HCT116 (cell line): Measurements from ENCODE around the gene ACP7. TPM values are rescaled to one million over a fixed set of nuclear protein-coding genes. Genes with fewer than 3 reads are reported as not detected.
"Not testable (repeated sequence)": the region's sequence is repeated elsewhere in the genome, so short reads cannot be mapped to it uniquely, and the experiment has no call there.

Experiments used
- ATAC-seq: fragments of 200-7000 bp; cut with Tn5 transposase; 2 replicates; pipeline ENCODE4 v1.9.1; 2020; ENCODE audit warnings: mild to moderate bottlenecking, moderate library complexity
- BruUV-seq: library from RNA; stranded (reverse); fragments of 400-500 nt; replicated peaks from 2 replicates; lab custom pipeline; 2021; lab: Mats Ljungman, UMichigan
- CTCF ChIA-PET: fragments of 300-600 bp; sonication (Branson Sonifier 250); formaldehyde crosslinking; loops from one replicate; lab custom pipeline; 2021; ENCODE audit warnings: antibody characterized with exemption; lab: Charles Lee
- POLR2A ChIA-PET: fragments of 300-600, 350-600 bp; sonication (Branson Sonifier 250); formaldehyde crosslinking; loops from one replicate; lab custom pipeline; 2021; ENCODE audit warnings: antibody characterized with exemption; lab: Charles Lee
- RAD21 ChIA-PET, 2 experiments: fragments of 300-600 bp; sonication (Branson Sonifier 250); formaldehyde crosslinking; loops; one replicate each; lab custom pipeline; 2023; ENCODE audit warnings: low total read pairs in 2 of 2; ENCODE audit not compliant: uncharacterized antibody in 2 of 2, unreplicated experiment in 2 of 2, low non-redundant PET in 1 of 2; lab: Charles Lee
- DNase-seq: peaks from one replicate; pipeline ENCODE4 v3.0.0-alpha.2; 2010; ENCODE audit warnings: low read depth, low spot score
- H2AFZ ChIP-seq: fragments of 200-600 bp; shearing (Covaris generic), sonication (generic); 2 replicates; pipeline ENCODE4 v1.6.1; 2017; ENCODE audit warnings: low read depth, mixed run types, mixed read lengths, antibody characterized with exemption, low read length; ENCODE audit not compliant: poor library complexity, severe bottlenecking
- H3K27ac ChIP-seq: 2 replicates; pipeline ENCODE4 v1.5.1; 2012; ENCODE audit warnings: low read depth, low read length
- H3K27me3 ChIP-seq: fragments of 200-600 bp; sonication (generic); 2 replicates; pipeline ENCODE4 v1.6.1; 2016; ENCODE audit warnings: mixed run types, low read length, mixed read lengths; ENCODE audit not compliant: insufficient read depth
- H3K36me3 ChIP-seq, 2 experiments: fragments of 200-500 bp in 1 of 2; fragments of 200-600 bp in 1 of 2; sonication (Bioruptor generic) in 1 of 2; sonication (generic) in 1 of 2; 2 replicates each; pipeline versions ENCODE4 v1.5.1 to v1.6.1; 2014 to 2016; ENCODE audit warnings: low read length in 2 of 2, inconsistent platforms in 1 of 2, mixed read lengths in 1 of 2, mixed run types in 1 of 2; ENCODE audit not compliant: insufficient read depth in 2 of 2, control insufficient read depth in 1 of 2
- H3K4me1 ChIP-seq, 2 experiments: fragments of 200-600 bp in 1 of 2; sonication (generic) in 1 of 2; 2 replicates each; pipeline versions ENCODE4 v1.5.1 to v1.6.1; 2012 to 2017; ENCODE audit warnings: low read length in 2 of 2, inconsistent platforms in 1 of 2, mild to moderate bottlenecking in 1 of 2, mixed read lengths in 1 of 2, mixed run types in 1 of 2, moderate library complexity in 1 of 2; ENCODE audit not compliant: insufficient read depth in 2 of 2, control insufficient read depth in 1 of 2
- H3K4me2 ChIP-seq: fragments of 200-600 bp; sonication (generic); 2 replicates; pipeline ENCODE4 v1.6.1; 2017; ENCODE audit warnings: mixed run types, low read length, mixed read lengths
- H3K4me3 ChIP-seq, 2 experiments: fragments of 200-600 bp in 1 of 2; sonication (generic) in 1 of 2; replicated peaks in 1 of 2; 2 replicates each; pipeline ENCODE4 v1.5.1; 2011 to 2016; ENCODE audit warnings: low read length in 2 of 2, control low read depth in 1 of 2, low read depth in 1 of 2, mild to moderate bottlenecking in 1 of 2, mixed read lengths in 1 of 2, mixed run types in 1 of 2
- H3K79me2 ChIP-seq: fragments of 200-600 bp; sonication (generic); 2 replicates; pipeline ENCODE4 v1.6.1; 2017; ENCODE audit warnings: mild to moderate bottlenecking, mixed run types, low read length, moderate library complexity, mixed read lengths; ENCODE audit not compliant: insufficient read depth
- H3K9ac ChIP-seq: fragments of 200-600 bp; sonication (generic); 2 replicates; pipeline ENCODE4 v1.6.1; 2016; ENCODE audit warnings: low read length, mixed read lengths
- H3K9me2 ChIP-seq: fragments of 200-600 bp; sonication (generic), shearing (Covaris generic); 2 replicates; pipeline ENCODE4 v1.6.1; 2017; ENCODE audit warnings: mixed run types, mild to moderate bottlenecking, moderate library complexity; ENCODE audit not compliant: insufficient read depth
- H3K9me3 ChIP-seq, 2 experiments: fragments of 200-500 bp in 1 of 2; fragments of 200-600 bp in 1 of 2; sonication (Bioruptor generic) in 1 of 2; sonication (generic) in 1 of 2; 2 replicates each; pipeline ENCODE4 v1.6.1; 2014 to 2017; ENCODE audit warnings: low read length in 2 of 2, mixed read lengths in 2 of 2, inconsistent platforms in 1 of 2, low read depth in 1 of 2, mild to moderate bottlenecking in 1 of 2, mixed run types in 1 of 2, moderate library complexity in 1 of 2; ENCODE audit not compliant: control insufficient read depth in 1 of 2, insufficient read depth in 1 of 2
- H4K20me1 ChIP-seq: fragments of 200-600 bp; sonication (generic), shearing (Covaris generic); 2 replicates; pipeline ENCODE4 v1.6.1; 2017; ENCODE audit warnings: mixed run types, mild to moderate bottlenecking, moderate library complexity; ENCODE audit not compliant: insufficient read depth
- ATF3 ChIP-seq: IDR thresholded peaks from 2 replicates; pipeline ENCODE4 v1.6.1; 2012
- EGR1 ChIP-seq: IDR thresholded peaks from 2 replicates; pipeline ENCODE4 v1.6.1; 2012; ENCODE audit warnings: low read depth
- EZH2 ChIP-seq: fragments of 200-600 bp; sonication (generic); IDR thresholded peaks from 2 replicates; pipeline ENCODE4 v1.6.1; 2017; ENCODE audit warnings: antibody characterized with exemption, mixed run types
- EZH2phosphoT487 ChIP-seq: fragments of 200-600 bp; IDR thresholded peaks from 2 replicates; pipeline ENCODE4 v1.6.1; 2018; ENCODE audit warnings: antibody characterized with exemption, borderline replicate concordance
- JUND ChIP-seq: IDR thresholded peaks from 2 replicates; pipeline ENCODE4 v1.6.1; 2012
- POLR2AphosphoS5 ChIP-seq: IDR thresholded peaks from 2 replicates; pipeline ENCODE4 v1.6.1; 2011; ENCODE audit warnings: mild to moderate bottlenecking, low read depth, low read length, moderate library complexity
- RAD21 ChIP-seq: IDR thresholded peaks from 2 replicates; pipeline ENCODE4 v1.6.1; 2012; ENCODE audit warnings: low read depth, mild to moderate bottlenecking
- REST ChIP-seq: IDR thresholded peaks from 2 replicates; pipeline ENCODE4 v1.6.1; 2012; ENCODE audit warnings: low read depth
- SIN3A ChIP-seq: IDR thresholded peaks from 2 replicates; pipeline ENCODE4 v1.6.1; 2012; ENCODE audit warnings: low read depth
- SP1 ChIP-seq: IDR thresholded peaks from 2 replicates; pipeline ENCODE4 v1.6.1; 2012; ENCODE audit warnings: low read depth
- YY1 ChIP-seq: IDR thresholded peaks from 2 replicates; pipeline ENCODE4 v1.6.1; 2011; ENCODE audit warnings: low read length, low read depth, moderate library complexity, mild to moderate bottlenecking; ENCODE audit not compliant: insufficient replicate concordance; ENCODE audit errors: extremely low read depth
- intact Hi-C: fragments of 100-400 bp; cut with micrococcal nuclease; formaldehyde crosslinking; loops from 2 replicates; pipeline ENCODE4 v1.10.0; 2022
- total RNA-seq: library from RNA; stranded (reverse); gene quantifications from one replicate; pipeline ENCODE4 v1.2.1, GENCODE V29; 2021; ENCODE audit not compliant: unreplicated experiment

ACP7 gene
- total RNA-seq, 1 experiment from 2014 or later, result 4.7 TPM

- H2AFZ ChIP-seq, result no peak overlapping the region
- no peaks in the 10 kb centered on the region for H3K79me2 ChIP-seq
- no peaks in the 10 kb centered on the region for H3K9me2 ChIP-seq
- ChIA-PET CTCF (no interaction called here), POLR2A (interaction anchor here (0.6 to 0.9 kb wide), 3 partner anchors 12 to 709 kb away, joined by 3 to 4 read pairs (median 4); no protein-coding TSS in a partner anchor), RAD21 (no interaction called here)
- no peak overlapping the region for H3K4me3 ChIP-seq
- no peaks in the 10 kb centered on the region for H3K36me3 ChIP-seq
- intact Hi-C loops, result no loop called here
- no peak for DNase-seq
- H4K20me1 ChIP-seq, result no peaks in the 10 kb centered on the region
- TF ChIP-seq SIN3A (no peak), EGR1 (no peak), SP1 (no peak), REST (no peak), EZH2 (no peak), EZH2phosphoT487 (no peak), JUND (no peak), POLR2AphosphoS5 (no peak), RAD21 (no peak), ATF3 (no peak), YY1 (no peak)
- no peaks in the 10 kb centered on the region for H3K9me3 ChIP-seq
- no peaks in the 10 kb centered on the region for H3K4me1 ChIP-seq
- no peaks in the 10 kb centered on the region for H3K27me3 ChIP-seq
- H3K27ac ChIP-seq, result no peak overlapping the region
- no peak for ATAC-seq
- no peak overlapping the region for H3K9ac ChIP-seq
- BruUV-seq, result no TSS peak
- H3K4me2 ChIP-seq, result no peak overlapping the region
These were observed 6.7 kb downstream of the ACP7 start for GRCh38 chr19:39090881-39091280.

GRCh38 chr19:39095799-39096540 is 11.8 kb downstream of the ACP7 start:
- H3K27ac ChIP-seq, H3K9ac ChIP-seq, BruUV-seq, DNase-seq, CTCF ChIA-PET, intact Hi-C loops, H3K4me2 ChIP-seq, RAD21 ChIA-PET, H3K4me3 ChIP-seq, H4K20me1 ChIP-seq, H3K9me2 ChIP-seq, ATAC-seq, H3K79me2 ChIP-seq, H2AFZ ChIP-seq, H3K27me3 ChIP-seq, H3K36me3 ChIP-seq, H3K4me1 ChIP-seq, H3K9me3 ChIP-seq: not testable (repeated sequence)
- POLR2A ChIA-PET, result interaction anchor here (0.6 kb wide), 1 partner anchor 21 kb away, joined by 3 read pairs; no protein-coding TSS in a partner anchor
